ENCODE data around the gene HSBP1L1.

DNA sequence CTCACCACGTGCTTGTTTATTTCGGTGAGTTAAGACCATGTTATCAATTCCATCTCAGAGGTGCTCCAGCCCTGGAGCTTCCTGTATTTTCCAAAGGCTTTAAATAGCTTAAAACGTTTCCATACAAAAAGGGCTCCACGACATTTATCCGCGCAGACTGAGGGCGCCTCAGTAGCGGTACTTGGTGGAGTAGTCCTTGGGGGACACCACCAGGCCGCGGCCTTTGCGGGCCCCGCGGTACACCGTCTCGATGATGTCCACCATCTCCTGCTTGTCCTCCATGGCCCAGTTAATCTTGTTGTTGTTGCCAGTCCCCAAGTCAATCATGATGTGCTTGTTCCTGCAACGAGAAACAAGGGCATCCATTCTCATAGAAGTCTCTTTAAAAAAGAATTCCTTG, 9.1 kb downstream of the HSBP1L1 start:
- TF ChIP-seq, protein P1, sequence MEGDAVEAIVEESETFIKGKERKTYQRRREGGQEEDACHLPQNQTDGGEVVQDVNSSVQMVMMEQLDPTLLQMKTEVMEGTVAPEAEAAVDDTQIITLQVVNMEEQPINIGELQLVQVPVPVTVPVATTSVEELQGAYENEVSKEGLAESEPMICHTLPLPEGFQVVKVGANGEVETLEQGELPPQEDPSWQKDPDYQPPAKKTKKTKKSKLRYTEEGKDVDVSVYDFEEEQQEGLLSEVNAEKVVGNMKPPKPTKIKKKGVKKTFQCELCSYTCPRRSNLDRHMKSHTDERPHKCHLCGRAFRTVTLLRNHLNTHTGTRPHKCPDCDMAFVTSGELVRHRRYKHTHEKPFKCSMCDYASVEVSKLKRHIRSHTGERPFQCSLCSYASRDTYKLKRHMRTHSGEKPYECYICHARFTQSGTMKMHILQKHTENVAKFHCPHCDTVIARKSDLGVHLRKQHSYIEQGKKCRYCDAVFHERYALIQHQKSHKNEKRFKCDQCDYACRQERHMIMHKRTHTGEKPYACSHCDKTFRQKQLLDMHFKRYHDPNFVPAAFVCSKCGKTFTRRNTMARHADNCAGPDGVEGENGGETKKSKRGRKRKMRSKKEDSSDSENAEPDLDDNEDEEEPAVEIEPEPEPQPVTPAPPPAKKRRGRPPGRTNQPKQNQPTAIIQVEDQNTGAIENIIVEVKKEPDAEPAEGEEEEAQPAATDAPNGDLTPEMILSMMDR (IDR thresholded peaks at IDR 0.05): no peak
- no peak for TF ChIP-seq POLR2A (IDR thresholded peaks at IDR 0.05)

Data from breast epithelium (tissue), 3 donors.